Sciatic nerve (tissue), 1 donor: ENCODE data around the gene SHFL. TPM values are rescaled to one million over a fixed set of nuclear protein-coding genes. Genes with fewer than 3 reads are reported as not detected.

ENCODE experiments used
- microRNA-seq: library from miRNA; unstranded; fragments of <30 nt; microRNA quantifications from one replicate; pipeline ENCODE4 v1.2.0, GENCODE V29; 2020
- total RNA-seq: library from RNA; stranded (reverse); fragmentation: NEBNext Ultra II Directional; extraction: Animal tissue kit (Norgen Biotek cat#: 25700); gene quantifications from one replicate; pipeline ENCODE4 v1.2.1, GENCODE V29; 2021
- donor health status: DM: no; HTN: no; CAD: no.

Gene SHFL
- total RNA-seq, 1 donor from 2014 or later = 47.0 TPM

Small RNAs within 50 kb of the gene (microRNA-seq; reads per million reads assigned to microRNA genes)
- gene MIR5589 = not detected

Other genes with a start within 250 kb of the SHFL start
- gene OLFM2, start 149.8 kb upstream of the SHFL start, total RNA-seq = 6.9 TPM
- 47.5 TPM for gene COL5A3, start 75.8 kb upstream of the SHFL start, total RNA-seq
- gene RDH8, start 72.8 kb upstream of the SHFL start, total RNA-seq = not detected
- not detected for gene ANGPTL6, start 16.4 kb downstream of the SHFL start, total RNA-seq
- gene PPAN, start 20.0 kb downstream of the SHFL start, total RNA-seq = 31.3 TPM
- 9.9 TPM for gene P2RY11, start 25.4 kb downstream of the SHFL start, total RNA-seq
- gene EIF3G, start 33.6 kb downstream of the SHFL start, total RNA-seq = 155 TPM
- gene DNMT1, start 108.6 kb downstream of the SHFL start, total RNA-seq = 70.8 TPM
- gene S1PR2, start 145.0 kb downstream of the SHFL start, total RNA-seq = 15.9 TPM
- gene MRPL4, start 165.9 kb downstream of the SHFL start, total RNA-seq = 29.3 TPM
- 30.7 TPM for gene ICAM1, start 184.8 kb downstream of the SHFL start, total RNA-seq
- gene ICAM4, start 200.6 kb downstream of the SHFL start, total RNA-seq = not detected
- gene ICAM5, start 203.6 kb downstream of the SHFL start, total RNA-seq = 1.6 TPM
- 5.7 TPM for gene ZGLP1, start 223.5 kb downstream of the SHFL start, total RNA-seq
- gene FDX2, start 229.7 kb downstream of the SHFL start, total RNA-seq = 15.2 TPM
- 20.3 TPM for gene RAVER1, start 247.2 kb downstream of the SHFL start, total RNA-seq